ENCODE measurements around the gene GPR31. TPM values are rescaled to one million over a fixed set of nuclear protein-coding genes. Genes with fewer than 3 reads are reported as not detected.

Gene GPR31
- total RNA-seq, 4 donors from 2014 or later, result not detected

DNA sequence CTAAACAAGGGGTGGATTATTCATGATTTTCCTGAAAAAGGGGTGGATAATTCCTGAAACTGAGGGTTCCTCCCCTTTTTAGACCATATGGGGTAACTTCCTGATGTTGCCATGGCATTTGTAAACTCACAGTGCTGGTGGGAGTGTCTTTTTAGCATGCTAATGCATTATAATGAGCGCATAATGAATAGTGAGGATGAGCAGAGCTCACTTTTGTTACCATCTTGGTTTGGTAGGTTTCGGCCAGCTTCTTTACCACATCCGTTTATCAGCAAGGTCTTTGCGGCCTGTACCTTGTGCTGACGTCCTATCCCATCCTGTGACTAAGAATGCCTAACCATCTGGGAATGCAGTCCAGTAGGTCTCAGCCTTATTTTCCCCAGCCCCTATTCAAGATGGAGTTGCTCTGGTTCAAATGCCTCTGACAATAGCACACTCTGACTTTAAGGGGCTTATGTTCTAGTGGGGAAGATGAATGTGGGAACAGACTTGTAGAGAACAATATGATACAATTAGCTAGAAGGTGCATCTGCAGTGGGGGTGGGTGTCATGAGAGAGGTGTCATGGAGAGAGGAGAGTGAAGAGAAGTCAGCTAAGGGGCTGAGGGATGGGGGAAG lies 4.2 kb upstream of the GPR31 start:
- TF ChIP-seq, protein P1, sequence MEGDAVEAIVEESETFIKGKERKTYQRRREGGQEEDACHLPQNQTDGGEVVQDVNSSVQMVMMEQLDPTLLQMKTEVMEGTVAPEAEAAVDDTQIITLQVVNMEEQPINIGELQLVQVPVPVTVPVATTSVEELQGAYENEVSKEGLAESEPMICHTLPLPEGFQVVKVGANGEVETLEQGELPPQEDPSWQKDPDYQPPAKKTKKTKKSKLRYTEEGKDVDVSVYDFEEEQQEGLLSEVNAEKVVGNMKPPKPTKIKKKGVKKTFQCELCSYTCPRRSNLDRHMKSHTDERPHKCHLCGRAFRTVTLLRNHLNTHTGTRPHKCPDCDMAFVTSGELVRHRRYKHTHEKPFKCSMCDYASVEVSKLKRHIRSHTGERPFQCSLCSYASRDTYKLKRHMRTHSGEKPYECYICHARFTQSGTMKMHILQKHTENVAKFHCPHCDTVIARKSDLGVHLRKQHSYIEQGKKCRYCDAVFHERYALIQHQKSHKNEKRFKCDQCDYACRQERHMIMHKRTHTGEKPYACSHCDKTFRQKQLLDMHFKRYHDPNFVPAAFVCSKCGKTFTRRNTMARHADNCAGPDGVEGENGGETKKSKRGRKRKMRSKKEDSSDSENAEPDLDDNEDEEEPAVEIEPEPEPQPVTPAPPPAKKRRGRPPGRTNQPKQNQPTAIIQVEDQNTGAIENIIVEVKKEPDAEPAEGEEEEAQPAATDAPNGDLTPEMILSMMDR (IDR thresholded peaks at IDR 0.05), result no peak
- ATAC-seq (ENCODE audit: low FRiP score), result no peak
- DNase-seq (ENCODE audit: low spot score), result no peak

DNA sequence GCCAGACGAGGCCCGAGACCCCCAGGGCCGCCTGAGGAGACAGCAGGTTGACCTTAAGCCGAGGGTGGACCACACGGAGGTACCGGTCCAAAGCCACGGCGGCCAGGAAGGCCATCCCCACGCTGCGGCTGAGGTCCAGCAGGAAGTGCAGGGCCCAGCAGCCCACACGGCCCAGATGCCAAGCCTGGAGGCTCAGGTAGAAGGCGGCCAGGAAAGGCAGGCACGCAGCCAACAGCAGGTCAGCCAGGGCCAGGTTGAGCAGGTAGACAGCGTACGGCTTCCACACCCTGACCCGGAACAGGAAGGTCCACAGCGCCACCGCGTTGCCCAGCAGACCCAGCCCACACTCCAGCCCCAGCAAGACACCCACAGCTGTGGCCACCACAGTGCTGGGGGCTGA lies 366 bp downstream of the GPR31 start:
- TF ChIP-seq, protein P1 (IDR thresholded peaks at IDR 0.05), result no peak
- ATAC-seq (ENCODE audit: low FRiP score) (no peak), DNase-seq (ENCODE audit: low spot score) (no peak)

DNA sequence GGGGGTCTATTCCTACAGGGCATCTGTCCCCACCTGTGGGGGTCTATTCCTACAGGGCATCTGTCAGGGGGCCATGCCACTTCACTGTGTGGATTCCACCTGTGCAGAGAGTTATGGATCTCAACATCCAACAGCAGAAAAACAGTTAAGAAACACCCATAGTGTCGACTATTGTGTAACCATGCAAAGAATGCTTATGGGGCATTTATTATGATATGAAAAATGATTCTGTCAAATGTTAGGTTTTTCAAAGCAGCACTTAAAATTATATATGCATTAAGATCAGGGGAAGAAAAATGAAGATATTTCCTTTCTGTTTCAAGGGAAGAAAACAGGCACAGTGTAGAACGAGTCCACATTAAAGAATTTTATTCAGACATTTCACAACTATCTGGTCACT lies 2.9 kb downstream of the GPR31 start:
- ATAC-seq (ENCODE audit: low FRiP score) (no peak), DNase-seq (ENCODE audit: low spot score) (no peak)
- TF ChIP-seq, protein P1 (IDR thresholded peaks at IDR 0.05), result no peak

DNA sequence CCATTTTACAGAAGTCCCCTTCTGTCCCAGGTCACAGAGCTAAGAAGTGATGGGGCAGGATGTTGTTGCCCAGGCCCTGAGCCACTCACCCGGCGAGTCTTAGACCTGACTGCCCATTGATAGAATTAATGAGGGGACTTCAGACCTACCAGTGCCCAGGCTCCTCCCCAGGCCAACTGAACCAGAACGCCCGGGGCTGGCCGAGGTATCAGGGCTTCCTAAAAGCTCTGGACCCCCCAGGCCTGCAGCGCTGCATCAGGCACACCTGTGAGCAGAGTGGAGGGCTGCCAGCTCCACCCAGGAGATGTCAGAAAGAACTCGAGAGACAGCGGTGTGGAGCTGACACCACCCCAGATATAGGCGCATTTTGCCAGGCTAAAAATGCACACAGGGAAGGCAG lies 3.5 kb downstream of the GPR31 start:
- DNase-seq (ENCODE audit: low spot score) (no peak), ATAC-seq (ENCODE audit: low FRiP score) (no peak)
- TF ChIP-seq, protein P1 (IDR thresholded peaks at IDR 0.05), result no peak

DNA sequence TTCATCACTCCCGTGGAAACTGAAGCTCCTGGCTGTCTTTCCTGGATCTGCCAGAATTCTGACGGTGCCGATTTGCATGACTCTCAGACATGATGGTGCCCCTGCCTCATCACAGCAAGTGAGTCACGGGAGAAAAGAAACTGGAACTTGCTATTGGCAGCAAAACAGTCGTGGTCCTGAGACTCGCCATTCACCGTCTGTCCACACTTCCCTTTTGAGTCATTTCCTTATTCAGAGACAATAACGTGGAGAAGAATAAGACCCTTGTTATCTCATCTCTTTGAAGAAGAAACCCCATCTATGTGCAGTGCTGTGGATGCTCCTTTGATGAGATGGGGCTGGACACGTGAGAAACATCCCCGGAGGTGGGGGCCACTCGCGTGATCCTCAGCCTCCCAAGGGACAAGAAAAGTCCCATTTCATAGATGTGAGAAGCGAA lies 4.2 kb downstream of the GPR31 start:
- TF ChIP-seq, protein P1 (IDR thresholded peaks at IDR 0.05), result no peak
- ATAC-seq (ENCODE audit: low FRiP score) (no peak), DNase-seq (ENCODE audit: low spot score) (no peak)

DNA sequence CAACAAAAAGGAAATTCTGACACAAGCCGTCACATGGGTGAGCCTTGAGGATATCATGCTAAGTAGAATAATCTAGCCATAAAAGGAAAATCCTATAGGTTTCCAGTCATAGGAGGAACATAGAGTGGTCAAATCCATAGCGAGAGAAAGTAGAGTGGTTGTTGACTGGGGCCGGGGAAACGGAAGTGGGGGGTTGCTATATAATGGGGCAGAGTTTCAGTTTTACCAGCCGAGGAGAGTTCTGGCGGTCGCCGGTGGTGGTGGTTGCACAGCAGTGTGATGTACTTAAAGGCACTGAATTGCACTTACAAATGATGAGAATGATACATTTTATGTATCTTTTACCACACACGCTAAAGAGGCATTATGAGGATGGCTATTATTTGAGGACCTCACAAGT lies 4.9 kb downstream of the GPR31 start:
- ATAC-seq (ENCODE audit: low FRiP score) (no peak), DNase-seq (ENCODE audit: low spot score) (no peak)
- TF ChIP-seq, protein P1 (IDR thresholded peaks at IDR 0.05), result no peak

DNA sequence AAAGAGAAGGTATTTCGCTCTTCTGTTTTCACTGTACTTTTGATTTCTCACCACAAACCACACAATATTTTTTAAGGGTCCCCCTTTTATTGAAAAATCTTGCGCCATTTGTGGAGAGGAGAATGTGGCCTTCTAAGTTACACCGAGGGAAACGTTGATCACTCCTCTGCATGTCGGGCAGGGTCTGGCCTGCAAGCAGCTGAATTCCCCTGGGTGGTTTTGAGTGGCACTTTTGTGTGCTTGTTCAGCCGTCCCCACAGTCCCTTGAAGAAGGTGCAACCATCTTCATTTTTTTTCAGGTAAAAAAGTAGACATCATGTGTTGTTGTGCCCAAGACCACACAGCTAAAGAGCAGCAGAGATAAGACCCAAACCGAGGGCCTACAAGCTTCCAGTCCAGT lies 6.1 kb downstream of the GPR31 start:
- TF ChIP-seq, protein P1 (IDR thresholded peaks at IDR 0.05), result no peak
- DNase-seq (ENCODE audit: low spot score), result no peak
- no peak for ATAC-seq (ENCODE audit: low FRiP score)
